SK-N-SH (cell line): ENCODE results near the gene HTR7. TPM values are rescaled to one million over a fixed set of nuclear protein-coding genes. Genes with fewer than 3 reads are reported as not detected.

ENCODE experiments used
- CTCF ChIA-PET: fragments of 300-600, 350-600 bp; formaldehyde crosslinking; extraction: SDS; loops from one replicate; lab custom pipeline; 2021; lab: Yijun Ruan, JAX
- POLR2A ChIA-PET: fragments of 350-600 bp; sonication (Branson Sonifier 250); formaldehyde crosslinking; extraction: SDS; loops from one replicate; lab custom pipeline; 2020; ENCODE audit warnings: antibody characterized with exemption, inconsistent platforms; lab: Yijun Ruan, JAX
- DNase-seq: peaks from one replicate; pipeline ENCODE4 v3.0.0; 2012
- H2AFZ ChIP-seq: fragments of 200-600 bp; sonication (generic); 2 replicates; pipeline ENCODE4 v1.8.1; 2016; ENCODE audit warnings: antibody characterized with exemption, mild to moderate bottlenecking, low read depth
- H3F3A ChIP-seq: fragments of 200-600 bp; sonication (generic); replicated peaks from 2 replicates; pipeline ENCODE3; 2016; ENCODE audit warnings: antibody characterized with exemption, mild to moderate bottlenecking; ENCODE audit not compliant: insufficient read depth
- H3K27ac ChIP-seq, 2 experiments: fragments of 200-500 bp in 1 of 2; fragments of 200-600 bp in 1 of 2; sonication (Bioruptor generic) in 1 of 2; sonication (generic), shearing (Covaris generic) in 1 of 2; 2 replicates each; pipeline versions ENCODE4 v1.5.1 to v1.6.1; 2014 to 2016; ENCODE audit warnings: low read depth in 2 of 2, inconsistent platforms in 1 of 2, low read length in 1 of 2, mild to moderate bottlenecking in 1 of 2, mixed read lengths in 1 of 2
- H3K27me3 ChIP-seq: fragments of 200-600 bp; sonication (generic), shearing (Covaris generic); 2 replicates; pipeline ENCODE4 v1.6.1; 2016; ENCODE audit warnings: mixed run types; ENCODE audit not compliant: insufficient read depth
- H3K36me3 ChIP-seq, 2 experiments: fragments of 200-500 bp in 1 of 2; fragments of 200-600 bp in 1 of 2; sonication (Bioruptor generic) in 1 of 2; sonication (generic) in 1 of 2; replicated peaks in 1 of 2; 2 replicates each; pipeline versions ENCODE3 to v1.5.1; 2014 to 2016; ENCODE audit warnings: low read length in 1 of 2, mild to moderate bottlenecking in 1 of 2; ENCODE audit not compliant: insufficient read depth in 2 of 2, control insufficient read depth in 1 of 2
- H3K4me1 ChIP-seq, 2 experiments: fragments of 200-500 bp in 1 of 2; fragments of 200-600 bp in 1 of 2; sonication (Bioruptor generic) in 1 of 2; sonication (generic), shearing (Covaris generic) in 1 of 2; 2 replicates each; pipeline versions ENCODE4 v1.5.1 to v1.6.1; 2014 to 2016; ENCODE audit warnings: low read depth in 1 of 2, low read length in 1 of 2, mixed run types in 1 of 2; ENCODE audit not compliant: insufficient read depth in 2 of 2, control insufficient read depth in 1 of 2
- H3K4me2 ChIP-seq: fragments of 200-600 bp; sonication (generic), shearing (Covaris generic); 2 replicates; pipeline ENCODE4 v1.6.1; 2017; ENCODE audit warnings: mixed run types
- H3K4me3 ChIP-seq, 2 experiments: fragments of 200-500 bp in 1 of 2; fragments of 200-600 bp in 1 of 2; sonication (Bioruptor generic) in 1 of 2; sonication (generic), shearing (Covaris generic) in 1 of 2; 2 replicates each; pipeline versions ENCODE4 v1.5.1 to v1.8.1; 2014 to 2016; ENCODE audit warnings: low read depth in 2 of 2, inconsistent platforms in 1 of 2, low read length in 1 of 2, mild to moderate bottlenecking in 1 of 2, mixed read lengths in 1 of 2, moderate library complexity in 1 of 2
- H3K79me2 ChIP-seq: fragments of 200-600 bp; sonication (generic); 2 replicates; pipeline ENCODE4 v1.8.1; 2017; ENCODE audit warnings: mild to moderate bottlenecking; ENCODE audit not compliant: insufficient read depth
- H3K9ac ChIP-seq: fragments of 200-600 bp; sonication (generic); 2 replicates; pipeline ENCODE4 v1.6.1; 2017; ENCODE audit warnings: mixed run types
- H3K9me2 ChIP-seq: fragments of 200-600 bp; sonication (generic); 2 replicates; pipeline ENCODE4 v1.6.1; 2017; ENCODE audit warnings: mixed run types
- H3K9me3 ChIP-seq: fragments of 200-600 bp; sonication (generic); 2 replicates; pipeline ENCODE4 v1.6.1; 2017; ENCODE audit warnings: mixed run types, mild to moderate bottlenecking, moderate library complexity
- H4K20me1 ChIP-seq: fragments of 200-600 bp; sonication (generic); 2 replicates; pipeline ENCODE4 v1.6.1; 2017; ENCODE audit warnings: mild to moderate bottlenecking, mixed run types; ENCODE audit not compliant: insufficient read depth
- CHD2 ChIP-seq: fragments of 150-350 bp; IDR thresholded peaks from 2 replicates; pipeline ENCODE4 v1.6.1; 2018; ENCODE audit warnings: low read length; ENCODE audit not compliant: partially characterized antibody
- CTCF ChIP-seq: fragments of 200-600 bp; sonication (generic); IDR thresholded peaks from 2 replicates; pipeline ENCODE4 v1.6.1; 2017; ENCODE audit warnings: antibody characterized with exemption, mild to moderate bottlenecking, moderate library complexity
- EZH2phosphoT487 ChIP-seq: fragments of 200-600 bp; sonication (generic); IDR thresholded peaks from 2 replicates; pipeline ENCODE4 v1.6.1; 2017; ENCODE audit warnings: low read depth, mixed run types, mild to moderate bottlenecking, antibody characterized with exemption, moderate library complexity, borderline replicate concordance
- JUND ChIP-seq: IDR thresholded peaks from 2 replicates; pipeline ENCODE4 v1.4.0; 2012
- MEF2A ChIP-seq: IDR thresholded peaks from 2 replicates; pipeline ENCODE4 v1.4.0; 2012; ENCODE audit warnings: low read depth, borderline replicate concordance
- MXI1 ChIP-seq: IDR thresholded peaks from 2 replicates; pipeline ENCODE4 v1.6.1; 2012; ENCODE audit warnings: mild to moderate bottlenecking, low read depth, low read length, improper control_type of control experiment
- NRF1 ChIP-seq: IDR thresholded peaks from 2 replicates; pipeline ENCODE4 v1.6.1; 2012; ENCODE audit warnings: low read depth, mild to moderate bottlenecking, low read length
- RAD21 ChIP-seq: IDR thresholded peaks from 2 replicates; pipeline ENCODE4 v1.6.1; 2012; ENCODE audit warnings: mild to moderate bottlenecking, low read length
- REST ChIP-seq: IDR thresholded peaks from 2 replicates; pipeline ENCODE4 v1.6.1; 2012; ENCODE audit warnings: mild to moderate bottlenecking, low read depth, low read length, moderate library complexity
- SIN3A ChIP-seq: IDR thresholded peaks from 2 replicates; pipeline ENCODE4 v1.6.1; 2012; ENCODE audit warnings: low read depth, mild to moderate bottlenecking, low read length, moderate library complexity, borderline replicate concordance
- SMC3 ChIP-seq: IDR thresholded peaks from 2 replicates; pipeline ENCODE4 v1.6.1; 2012; ENCODE audit warnings: low read depth, low read length, improper control_type of control experiment
- YY1 ChIP-seq: IDR thresholded peaks from 2 replicates; pipeline ENCODE4 v1.4.0; 2012; ENCODE audit warnings: low read depth, mild to moderate bottlenecking
- WGBS: methylation state at CpG from one replicate; pipeline ENCODE4 v1.1.6; 2017; ENCODE audit warnings: low lambda C conversion rate; 5-methylcytosine and 5-hydroxymethylcytosine counted together
- polyA plus RNA-seq, 3 experiments: library from polyadenylated mRNA; depleted of rRNA; stranded (reverse); fragments of >200 nt; gene quantifications; 2 replicates each; pipeline ENCODE4 v1.2.3, GENCODE V29; 2012

The HTR7 gene
- polyA plus RNA-seq, 1 of the 3 experiments (the other 2 are of a cell fraction) = 0.16 TPM

- TF ChIP-seq REST = no peak
- no peak for TF ChIP-seq SMC3
- no peak for TF ChIP-seq SIN3A
- no peak for TF ChIP-seq EZH2phosphoT487
- no peak for TF ChIP-seq NRF1
- no peak for TF ChIP-seq JUND
- TF ChIP-seq YY1 = no peak
- TF ChIP-seq RAD21 = no peak
- no peak for TF ChIP-seq MXI1
Measured at GRCh38 chr10:90769946-90770841, 87.6 kb downstream of the HTR7 start (continued).

- no peaks in the 10 kb centered on the region for H3F3A ChIP-seq
- H3K9me3 ChIP-seq = no peaks in the 10 kb centered on the region
- H3K9me2 ChIP-seq = no peaks in the 10 kb centered on the region
- no peaks in the 10 kb centered on the region for H3K79me2 ChIP-seq
- H3K4me2 ChIP-seq = no peak overlapping the region
- no peak overlapping the region for H3K9ac ChIP-seq
- under 1% methylated on average over 4 of the region's 4 CpGs for WGBS
- ChIA-PET CTCF (interaction anchor here (0.6 to 3.0 kb wide), 22 partner anchors 9 to 1299 kb away, joined by 3 to 22 read pairs (median 4); partner anchors contain the start of gene RPP30), POLR2A (no interaction called here)
- H2AFZ ChIP-seq = no peak overlapping the region
- H4K20me1 ChIP-seq = no peaks in the 10 kb centered on the region
- no peak overlapping the region for H3K27ac ChIP-seq
- peak; percentile 81 for TF ChIP-seq RAD21
- peak; percentile 86 for TF ChIP-seq CTCF
- TF ChIP-seq SMC3 = peak; percentile 69
- no peak for TF ChIP-seq CHD2
- TF ChIP-seq MEF2A = no peak
- no peak overlapping the region for H3K4me3 ChIP-seq
- H3K36me3 ChIP-seq = no peaks in the 10 kb centered on the region
- DNase-seq = peak; percentile 54
- peaks cover 32% of the 10 kb centered on the region; the same call in 1 of the 2 replicates for H3K27me3 ChIP-seq
- no peaks in the 10 kb centered on the region; a peak in 1 of 4 replicates for H3K4me1 ChIP-seq
Measured at GRCh38 chr10:90751107-90751997, 106.5 kb downstream of the HTR7 start.
